Bone marrow (tissue), 2 donors: Measurements from ENCODE around the gene HEPN1.
"Not testable (repeated sequence)": the region's sequence is repeated elsewhere in the genome, so short reads cannot be mapped to it uniquely, and the experiment has no call there.

Experiments
- DNase-seq, 2 donors: peaks; one replicate each; lab custom pipeline; 2025; lab: John Stamatoyannopoulos, UW

HEPN1 gene

GRCh38 chr11:124942466-124943253 is 23.6 kb downstream of the HEPN1 start:
- DNase-seq, result no peak

GRCh38 chr11:124943254-124943616 is 24.2 kb downstream of the HEPN1 start:
- DNase-seq, result no peak

GRCh38 chr11:124943741-124944140 is 24.7 kb downstream of the HEPN1 start:
- DNase-seq, result no peak

GRCh38 chr11:124944565-124944964 is 25.5 kb downstream of the HEPN1 start:
- no peak for DNase-seq

GRCh38 chr11:124945826-124946225 is 26.8 kb downstream of the HEPN1 start:
- no peak for DNase-seq

GRCh38 chr11:124946735-124947141 is 27.7 kb downstream of the HEPN1 start:
- DNase-seq, result no peak

- no peak for DNase-seq
Observed at GRCh38 chr11:124950601-124951330, 31.7 kb downstream of the HEPN1 start.

GRCh38 chr11:124951341-124951740 is 32.3 kb downstream of the HEPN1 start:
- DNase-seq, result no peak

- DNase-seq, result peak; percentile 73 to 97
Observed at GRCh38 chr11:124953753-124954589, 34.9 kb downstream of the HEPN1 start, which contains the start of gene CCDC15. Gene CCDC15 (plus strand): TSS chr11:124954202. CDS start chr11:124954733, 531 bp downstream.

GRCh38 chr11:124954590-124954955 is 35.5 kb downstream of the HEPN1 start:
- no peak for DNase-seq

GRCh38 chr11:124955035-124955434 is 36.0 kb downstream of the HEPN1 start:
- no peak for DNase-seq

GRCh38 chr11:124961972-124962609 is 43.0 kb downstream of the HEPN1 start:
- DNase-seq, result peak in 1 of 2 donors; percentile 76

- not testable (repeated sequence) for DNase-seq
Observed at GRCh38 chr11:124968197-124968596, 49.1 kb downstream of the HEPN1 start.
